GM18499 (cell line): ENCODE results near the gene MAGEF1.

Experiments
- ATAC-seq: cut with Tn5 transposase; IDR thresholded peaks from one replicate; pipeline ENCODE4 v1.9.1; 2021; ENCODE audit warnings: moderate number of reproducible peaks; ENCODE audit not compliant: insufficient read depth, unreplicated experiment

MAGEF1 gene

DNA sequence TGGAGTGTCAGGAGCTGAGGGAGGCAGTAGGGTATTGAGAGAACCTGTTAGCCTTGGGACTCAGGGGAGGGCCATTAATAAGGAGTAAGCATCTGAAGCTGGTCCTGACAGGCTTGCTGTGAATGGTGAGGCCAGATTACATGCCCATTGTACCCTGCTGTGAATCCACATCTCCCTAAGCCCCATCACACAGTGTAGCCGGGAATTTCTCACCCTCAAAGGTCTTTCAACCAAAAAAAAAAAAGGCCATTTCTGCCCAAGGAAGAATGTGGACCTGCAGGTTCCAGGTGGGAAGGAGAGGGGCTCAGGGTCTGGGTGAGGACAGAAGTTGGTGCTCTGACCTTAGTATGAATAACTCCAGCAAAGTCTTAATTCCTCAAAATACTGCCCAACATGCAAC, 37.2 kb downstream of the MAGEF1 start:
- ATAC-seq, result no peak

DNA sequence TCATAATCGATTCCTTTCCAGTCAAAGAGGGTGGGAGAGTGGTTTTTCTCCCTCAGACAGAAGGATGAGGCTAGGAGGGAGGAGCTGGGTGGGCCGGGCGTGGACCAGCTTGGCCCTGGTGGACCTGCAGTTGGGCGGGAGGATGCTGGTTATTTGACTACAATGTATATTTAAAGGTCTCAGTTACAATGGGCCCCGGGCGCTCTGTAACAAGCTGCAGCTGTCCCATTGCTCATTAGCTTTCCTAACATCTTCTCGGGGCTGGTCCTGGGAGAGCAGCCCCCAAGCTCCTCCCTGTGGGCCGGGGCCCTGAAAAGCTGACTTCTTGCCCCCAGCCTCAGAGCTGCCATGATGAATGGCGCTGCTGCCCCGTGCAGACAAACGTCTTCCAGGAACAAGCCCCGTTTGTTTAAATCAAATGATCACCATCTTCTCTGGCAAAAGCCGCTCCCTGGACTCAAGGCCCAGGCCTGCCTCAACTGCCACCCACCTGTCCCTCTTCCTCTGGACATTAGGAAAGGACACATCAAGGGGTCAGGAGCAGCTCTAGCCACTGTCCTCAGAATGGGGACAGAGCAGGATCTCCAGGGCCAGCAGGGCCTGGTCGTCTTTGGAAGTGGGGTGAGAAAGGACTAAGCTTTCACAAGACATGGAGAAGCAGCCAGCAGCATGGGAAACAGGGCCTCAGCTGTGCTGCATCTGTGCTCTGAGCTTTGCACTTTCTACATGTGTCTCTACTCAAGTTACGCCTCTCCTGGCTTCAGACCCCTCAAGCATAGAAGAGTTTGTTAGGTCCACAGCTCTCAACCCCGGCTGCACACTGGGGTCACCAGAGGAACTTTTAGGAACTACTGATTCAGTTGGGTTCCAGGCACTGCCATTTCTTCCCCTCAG, 38.6 kb downstream of the MAGEF1 start:
- ATAC-seq, result no peak

DNA sequence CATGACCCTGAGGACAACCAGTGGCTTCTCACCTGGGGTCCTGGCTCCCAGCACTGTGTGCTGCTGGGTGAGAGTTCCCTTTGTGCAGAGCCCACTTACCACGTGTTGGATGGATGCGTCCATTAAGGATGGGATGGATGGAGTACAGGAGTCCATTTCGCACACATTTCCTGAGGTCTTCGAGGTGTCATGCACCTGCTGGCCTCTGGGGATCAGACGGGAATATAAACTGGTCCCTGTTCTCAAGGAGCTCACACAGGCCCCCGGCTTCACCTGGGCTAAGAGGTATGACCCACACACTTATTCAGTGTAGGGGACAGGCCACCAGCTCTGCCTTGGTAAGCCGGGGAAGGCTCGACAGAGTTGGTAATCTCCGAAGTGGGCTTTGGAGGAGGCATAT, 39.5 kb downstream of the MAGEF1 start:
- no peak for ATAC-seq

GRCh38 chr3:184670091-184670602, 41.7 kb downstream of the MAGEF1 start:
- ATAC-seq, result no peak

- no peak for ATAC-seq
These were observed 42.3 kb downstream of the MAGEF1 start for GRCh38 chr3:184669578-184669977.

- ATAC-seq, result no peak
These were observed 45.4 kb downstream of the MAGEF1 start for GRCh38 chr3:184666442-184666841.

- no peak for ATAC-seq
These were observed 46.8 kb downstream of the MAGEF1 start for GRCh38 chr3:184665101-184665500.

DNA sequence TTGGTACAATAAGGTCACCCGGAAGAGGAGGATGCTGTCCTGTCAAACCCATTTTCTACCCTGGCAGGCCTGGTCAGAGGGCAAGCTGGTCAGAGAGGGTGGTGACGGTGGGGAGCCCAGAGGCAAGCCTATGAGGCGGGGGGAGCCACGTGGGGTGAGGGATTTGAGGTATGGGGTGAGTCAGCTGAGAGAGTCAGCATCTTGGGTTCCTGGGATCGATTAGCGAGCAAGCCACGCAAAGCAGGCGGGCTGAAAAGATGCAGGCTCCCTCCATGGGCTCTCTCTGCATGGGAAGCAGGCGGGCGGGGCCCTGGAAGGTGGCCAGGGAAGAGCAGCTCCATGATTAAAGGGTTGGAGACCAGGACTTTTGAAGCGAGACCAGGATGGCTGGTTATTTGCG, 48.1 kb downstream of the MAGEF1 start:
- ATAC-seq, result no peak

GRCh38 chr3:184663356-184663755, 48.5 kb downstream of the MAGEF1 start:
- ATAC-seq, result no peak

DNA sequence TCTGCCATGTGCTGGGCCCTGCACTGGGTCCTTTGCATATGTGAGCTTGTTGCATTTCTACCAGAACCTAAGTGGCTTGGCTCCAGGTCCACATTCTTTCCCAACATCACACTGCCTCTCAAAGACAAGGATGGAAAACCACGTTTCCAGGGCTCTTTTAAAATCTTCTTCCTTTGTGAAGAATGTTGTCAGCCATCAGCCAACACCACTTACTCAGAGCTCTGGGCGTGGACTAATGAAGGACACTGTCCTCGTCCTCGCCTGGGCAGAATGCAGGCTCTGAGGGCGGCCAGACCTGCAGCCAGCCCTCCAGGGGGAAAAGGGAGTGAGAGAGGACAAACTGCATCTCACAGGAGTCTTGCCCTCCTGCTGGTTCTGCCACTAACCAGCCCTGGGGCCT, 49.7 kb downstream of the MAGEF1 start:
- no peak for ATAC-seq

- no peak for ATAC-seq
These were observed 50.9 kb downstream of the MAGEF1 start for GRCh38 chr3:184660931-184661330.
